Occipital lobe (tissue), 2 donors: ENCODE measurements around the gene LIPE. TPM values are rescaled to one million over a fixed set of nuclear protein-coding genes. Genes with fewer than 3 reads are reported as not detected.

ENCODE experiments used
- DNase-seq: peaks from one replicate; lab custom pipeline; 2025; lab: John Stamatoyannopoulos, UW
- total RNA-seq: library from RNA; depleted of rRNA; stranded (reverse); fragments of >200 nt; gene quantifications from one replicate; pipeline ENCODE4 v1.2.3, GENCODE V29; 2014

The LIPE gene
- total RNA-seq, 1 donor from 2014 or later = 9.2 TPM

GRCh38 chr19:42388851-42389489, 38.2 kb downstream of the LIPE start:
- DNase-seq = no peak

DNA sequence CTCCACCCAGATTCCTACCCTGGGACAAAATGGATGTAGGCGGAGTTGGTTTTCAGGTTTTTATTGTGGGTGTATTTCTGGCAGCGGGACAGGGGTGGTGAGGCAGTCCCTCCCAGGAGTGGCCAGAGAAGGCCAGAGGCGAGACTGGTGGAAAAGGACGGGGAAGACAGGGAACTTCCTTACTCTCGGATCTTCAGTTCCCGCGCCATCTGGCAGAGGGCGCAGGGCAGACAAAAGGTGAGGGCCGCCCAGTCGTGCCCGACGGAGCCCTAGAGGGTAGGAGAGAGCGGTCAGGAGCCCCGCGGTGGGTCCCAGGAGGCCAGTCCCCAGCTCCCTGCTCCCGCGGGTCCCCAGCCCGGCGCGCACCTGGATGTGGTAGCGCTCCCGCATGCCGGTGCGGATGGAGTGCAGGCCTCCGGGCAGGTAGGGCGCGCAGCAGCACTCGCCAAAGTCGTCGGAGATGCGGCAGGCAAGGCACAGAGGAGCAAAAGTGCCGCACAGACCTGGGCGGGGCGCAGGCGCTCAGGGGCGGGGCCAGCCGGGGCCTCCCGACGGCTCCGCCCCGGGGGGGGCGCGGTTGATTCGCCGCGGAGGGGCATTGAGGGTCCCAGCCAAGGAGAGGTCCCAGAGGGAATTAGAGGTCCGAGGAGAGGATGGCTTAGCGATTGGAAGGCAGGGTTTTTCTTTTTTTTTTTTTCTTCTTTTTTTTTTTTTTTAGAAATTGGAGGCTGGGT, 40.0 kb downstream of the LIPE start:
- DNase-seq = no peak

DNA sequence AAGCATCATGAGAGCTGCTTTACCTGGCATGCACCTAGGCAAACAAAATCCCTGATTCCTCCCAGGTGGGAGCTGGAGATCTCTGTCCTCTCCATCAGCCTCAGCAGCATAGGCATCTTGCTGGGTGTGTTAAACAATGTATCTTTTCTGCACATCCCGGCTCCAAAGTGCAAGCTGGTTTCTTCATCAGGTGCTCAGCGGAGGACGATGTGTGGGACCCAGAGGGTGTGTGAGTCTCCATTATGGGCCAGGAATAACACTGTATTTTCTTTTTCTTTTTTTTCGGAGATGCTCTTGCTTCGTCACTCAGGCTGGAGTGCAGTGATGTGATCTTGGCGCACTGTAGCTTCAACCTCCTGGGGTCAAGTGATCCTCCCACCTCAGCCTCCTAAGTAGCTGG, 47.0 kb downstream of the LIPE start:
- no peak for DNase-seq

GRCh38 chr19:42378225-42379215, 48.7 kb downstream of the LIPE start:
- DNase-seq = no peak

DNA sequence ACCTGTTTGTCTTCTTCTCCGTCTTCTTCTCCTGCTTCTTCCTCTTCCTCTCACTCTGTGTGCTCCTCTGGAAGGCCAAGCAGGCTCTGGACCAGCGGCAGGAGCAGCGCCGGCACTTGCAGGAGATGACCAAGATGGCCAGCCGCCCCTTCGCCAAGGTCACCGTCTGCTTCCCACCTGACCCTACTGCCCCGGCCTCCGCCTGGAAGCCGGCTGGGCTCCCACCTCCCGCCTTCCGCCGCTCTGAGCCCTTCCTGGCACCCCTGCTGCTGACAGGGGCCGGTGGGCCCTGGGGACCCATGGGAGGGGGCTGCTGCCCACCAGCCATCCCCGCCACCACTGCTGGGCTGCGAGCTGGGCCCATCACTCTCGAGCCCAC, 51.0 kb downstream of the LIPE start:
- no peak for DNase-seq

DNA sequence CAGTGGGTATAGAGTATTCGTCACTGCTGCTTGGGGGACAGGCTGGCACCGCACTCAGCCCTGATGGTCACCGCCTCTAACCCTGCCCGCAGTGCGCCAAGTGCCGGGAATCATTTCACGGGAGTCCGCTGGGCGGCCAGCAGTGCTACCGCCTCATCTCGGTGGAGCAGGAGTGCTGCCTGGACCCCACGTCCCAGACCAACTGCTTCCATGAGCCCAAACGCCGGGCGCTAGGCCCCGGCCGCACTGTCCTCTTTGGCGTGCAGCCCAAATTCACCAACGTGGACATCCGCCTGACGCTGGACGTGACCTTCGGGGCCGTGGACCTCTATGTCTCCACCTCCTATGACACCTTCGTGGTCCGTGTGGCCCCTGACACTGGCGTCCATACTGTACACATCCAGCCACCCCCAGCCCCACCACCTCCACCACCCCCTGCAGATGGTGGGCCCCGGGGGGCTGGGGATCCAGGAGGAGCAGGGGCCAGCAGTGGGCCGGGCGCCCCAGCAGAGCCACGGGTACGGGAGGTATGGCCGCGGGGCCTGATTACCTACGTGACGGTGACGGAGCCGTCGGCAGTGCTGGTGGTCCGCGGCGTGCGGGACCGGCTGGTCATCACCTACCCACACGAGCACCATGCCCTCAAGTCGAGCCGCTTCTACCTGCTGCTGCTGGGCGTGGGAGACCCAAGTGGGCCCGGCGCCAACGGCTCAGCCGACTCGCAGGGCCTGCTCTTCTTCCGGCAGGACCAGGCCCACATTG, 51.6 kb downstream of the LIPE start:
- no peak for DNase-seq

DNA sequence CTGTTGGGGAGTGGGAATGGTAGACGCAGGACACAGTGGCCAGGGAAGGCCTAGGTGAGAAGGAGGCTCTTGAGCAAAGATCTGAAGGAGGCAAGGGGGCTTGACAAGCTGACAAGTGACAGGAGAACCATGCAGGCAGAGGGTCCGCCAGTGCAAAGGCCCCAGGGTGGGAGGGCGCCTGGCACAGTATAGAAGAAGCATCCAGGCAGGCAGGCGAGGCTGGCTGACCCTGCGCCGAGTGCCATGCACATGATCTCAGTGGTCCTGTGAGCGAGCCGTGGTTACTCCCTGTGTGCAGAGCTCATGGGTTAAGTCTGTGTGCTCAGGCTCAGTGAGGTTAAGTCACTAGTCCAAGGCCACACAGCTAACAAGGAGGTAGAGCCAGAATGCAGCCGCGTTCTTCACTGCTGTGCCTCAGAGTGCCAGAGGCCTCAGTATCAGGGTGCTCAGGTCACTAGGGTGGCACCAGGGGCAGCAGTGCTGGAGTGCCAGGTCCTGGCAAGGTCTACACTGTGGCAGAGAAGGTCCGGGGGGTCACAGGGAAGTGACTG, 52.3 kb downstream of the LIPE start:
- DNase-seq = no peak

GRCh38 chr19:42370626-42371175, 56.5 kb downstream of the LIPE start:
- DNase-seq = no peak

DNA sequence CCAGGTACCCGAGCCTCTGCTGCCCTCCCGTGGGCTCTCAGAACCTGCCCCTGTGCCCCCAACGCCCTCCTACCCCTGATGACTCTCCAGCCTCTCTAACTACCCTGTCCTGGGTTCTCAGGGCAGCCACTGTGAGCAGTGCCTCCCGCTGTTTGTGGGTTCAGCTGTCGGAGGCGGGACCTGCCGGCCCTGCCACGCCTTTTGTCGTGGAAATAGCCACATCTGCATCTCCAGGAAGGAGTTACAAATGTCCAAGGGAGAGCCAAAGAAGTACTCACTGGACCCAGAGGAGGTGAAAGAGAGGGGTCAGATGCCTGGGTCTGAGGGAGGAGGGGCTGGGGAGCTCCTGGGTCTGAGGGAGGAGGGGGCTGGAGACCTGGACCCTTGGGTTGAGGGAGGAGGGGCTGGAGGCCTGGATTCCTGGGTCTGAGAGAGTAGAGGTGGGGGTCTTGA, 57.1 kb downstream of the LIPE start:
- no peak for DNase-seq

DNA sequence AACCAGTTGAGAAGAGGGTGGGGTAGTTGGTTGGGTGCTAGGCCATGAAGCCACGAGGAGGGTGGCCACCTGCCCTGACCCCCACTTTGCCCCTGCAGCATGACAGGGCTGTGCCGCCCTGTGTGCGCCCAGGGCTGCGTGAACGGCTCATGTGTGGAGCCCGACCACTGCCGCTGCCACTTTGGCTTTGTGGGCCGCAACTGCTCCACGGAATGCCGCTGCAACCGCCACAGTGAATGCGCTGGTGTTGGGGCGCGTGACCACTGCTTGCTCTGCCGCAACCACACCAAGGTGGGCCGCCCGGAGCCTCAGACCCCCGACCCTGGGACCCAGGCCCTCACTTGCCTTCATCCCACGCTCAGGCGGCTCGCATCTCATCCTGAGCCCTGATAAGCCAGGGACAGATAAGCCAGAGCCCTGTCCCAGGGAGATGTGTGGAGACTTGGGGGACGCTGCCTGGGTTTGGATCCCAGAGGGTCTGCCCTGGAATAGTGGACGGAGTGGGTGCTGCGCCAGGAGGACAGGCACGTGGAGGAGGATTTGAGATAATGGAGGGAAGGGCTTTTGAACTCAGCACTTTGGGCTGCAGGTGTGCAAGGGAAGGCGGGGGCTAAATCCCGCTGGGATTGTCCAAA, 57.6 kb downstream of the LIPE start:
- DNase-seq = no peak

DNA sequence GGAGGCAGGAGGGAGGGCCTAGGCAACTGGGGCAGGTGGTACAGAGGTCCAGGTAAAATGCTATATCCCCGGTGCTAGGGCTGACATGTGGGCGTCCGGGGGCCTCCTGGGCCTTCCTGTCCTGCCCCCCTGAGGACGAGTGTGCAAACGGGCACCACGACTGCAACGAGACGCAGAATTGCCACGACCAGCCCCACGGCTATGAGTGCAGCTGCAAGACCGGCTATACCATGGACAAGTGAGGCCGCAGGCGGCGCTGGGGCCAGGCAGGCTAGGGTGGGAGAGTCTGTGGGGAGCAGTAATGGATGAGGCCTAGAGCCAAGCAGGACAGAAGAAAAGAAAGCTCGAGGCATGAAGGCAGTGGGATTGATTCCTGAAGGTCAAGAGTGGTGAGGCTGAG, 58.4 kb downstream of the LIPE start:
- no peak for DNase-seq

DNA sequence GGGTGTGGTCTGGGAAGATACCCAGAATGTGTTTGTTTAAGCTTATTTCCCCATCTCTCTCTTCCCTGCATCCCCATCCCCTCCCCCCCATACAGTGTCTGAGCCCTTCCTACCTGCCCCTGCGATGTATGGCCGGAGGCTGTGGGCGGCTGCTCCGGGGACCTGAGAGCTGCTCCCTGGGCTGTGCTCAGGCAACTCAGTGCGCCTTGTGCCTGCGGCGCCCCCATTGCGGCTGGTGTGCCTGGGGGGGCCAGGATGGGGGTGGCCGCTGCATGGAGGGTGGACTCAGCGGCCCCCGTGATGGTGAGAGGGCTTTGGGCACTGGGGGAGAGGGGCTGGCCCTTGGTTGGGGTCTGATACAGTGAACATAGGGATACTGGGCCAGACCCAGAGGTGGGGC, 58.8 kb downstream of the LIPE start:
- DNase-seq = no peak

DNA sequence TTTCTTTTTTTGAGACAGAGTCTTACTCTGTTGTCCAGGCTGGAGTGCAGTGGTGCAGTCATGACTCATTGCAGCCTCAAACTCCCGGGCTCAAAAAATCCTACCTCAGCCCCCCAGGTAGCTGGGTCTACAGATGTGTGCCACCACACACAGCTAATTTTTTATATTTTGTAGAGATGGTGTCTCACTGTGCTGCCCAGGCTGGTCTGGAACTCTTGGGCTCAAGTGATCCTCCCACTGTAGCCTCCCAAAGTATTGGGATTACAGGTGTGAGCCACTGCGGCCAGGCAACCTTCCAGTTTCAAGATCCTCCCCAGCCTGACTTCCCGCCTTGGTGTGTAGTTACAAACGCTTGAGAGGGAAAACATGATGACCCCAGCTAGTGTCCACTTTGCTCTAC, 59.3 kb downstream of the LIPE start:
- no peak for DNase-seq

DNA sequence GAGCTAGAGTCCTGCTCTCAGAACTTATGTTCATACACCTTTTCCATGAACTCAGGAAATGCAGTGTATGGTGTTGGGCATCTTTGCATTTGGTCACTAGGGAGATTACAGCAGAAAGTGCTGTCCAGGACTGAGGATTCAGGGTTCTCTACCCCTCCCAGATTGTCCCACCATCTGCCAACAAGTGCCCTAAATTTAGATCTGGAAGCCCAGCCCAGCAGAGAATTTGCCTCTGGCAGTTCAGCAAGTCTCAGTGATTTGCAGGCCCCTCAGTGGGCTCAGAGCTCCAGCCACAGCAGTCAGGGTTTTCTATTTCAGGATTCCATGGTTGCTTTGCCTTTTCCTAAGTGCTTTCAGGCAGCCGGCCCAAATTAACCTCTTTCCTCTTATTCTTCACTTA, 60.5 kb downstream of the LIPE start:
- DNase-seq = no peak

- no peak for DNase-seq
Observed at GRCh38 chr19:42363614-42364346, 63.4 kb downstream of the LIPE start.

GRCh38 chr19:42362891-42363440, 64.2 kb downstream of the LIPE start:
- DNase-seq = no peak

DNA sequence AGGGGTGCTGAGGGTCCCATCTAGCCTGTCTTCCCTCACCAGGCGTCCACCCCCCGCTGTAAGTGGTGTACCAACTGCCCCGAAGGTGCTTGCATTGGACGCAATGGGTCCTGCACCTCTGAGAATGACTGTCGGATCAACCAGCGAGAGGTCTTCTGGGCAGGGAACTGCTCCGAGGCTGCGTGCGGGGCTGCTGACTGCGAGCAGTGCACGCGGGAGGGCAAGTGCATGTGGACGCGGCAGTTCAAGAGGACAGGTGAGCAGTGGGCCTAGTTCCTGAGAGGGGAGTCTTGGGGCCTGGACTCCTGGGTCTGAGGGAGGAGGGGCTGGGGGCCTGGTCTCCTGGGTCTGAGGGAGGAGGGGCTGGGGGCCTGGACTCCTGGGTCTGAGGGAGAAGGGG, 64.8 kb downstream of the LIPE start:
- DNase-seq = no peak

DNA sequence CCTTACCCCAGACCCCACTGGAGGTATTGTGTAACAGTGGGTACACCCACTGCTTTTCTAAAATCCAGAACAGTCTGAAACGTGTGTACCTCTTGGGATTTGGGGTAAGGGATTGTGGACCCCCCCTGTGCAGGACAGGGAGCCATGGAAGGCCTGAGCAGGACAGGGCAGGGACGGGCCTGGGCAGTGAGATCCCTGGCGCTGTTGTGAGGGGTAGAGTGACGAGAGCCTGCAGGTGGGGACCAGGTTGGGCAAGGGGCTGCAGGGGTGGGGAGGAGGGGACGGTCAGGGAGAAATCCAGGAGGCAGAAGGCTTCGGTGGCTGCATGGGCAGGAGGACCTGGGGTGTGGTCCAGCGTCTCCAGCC, 65.7 kb downstream of the LIPE start:
- DNase-seq = no peak

DNA sequence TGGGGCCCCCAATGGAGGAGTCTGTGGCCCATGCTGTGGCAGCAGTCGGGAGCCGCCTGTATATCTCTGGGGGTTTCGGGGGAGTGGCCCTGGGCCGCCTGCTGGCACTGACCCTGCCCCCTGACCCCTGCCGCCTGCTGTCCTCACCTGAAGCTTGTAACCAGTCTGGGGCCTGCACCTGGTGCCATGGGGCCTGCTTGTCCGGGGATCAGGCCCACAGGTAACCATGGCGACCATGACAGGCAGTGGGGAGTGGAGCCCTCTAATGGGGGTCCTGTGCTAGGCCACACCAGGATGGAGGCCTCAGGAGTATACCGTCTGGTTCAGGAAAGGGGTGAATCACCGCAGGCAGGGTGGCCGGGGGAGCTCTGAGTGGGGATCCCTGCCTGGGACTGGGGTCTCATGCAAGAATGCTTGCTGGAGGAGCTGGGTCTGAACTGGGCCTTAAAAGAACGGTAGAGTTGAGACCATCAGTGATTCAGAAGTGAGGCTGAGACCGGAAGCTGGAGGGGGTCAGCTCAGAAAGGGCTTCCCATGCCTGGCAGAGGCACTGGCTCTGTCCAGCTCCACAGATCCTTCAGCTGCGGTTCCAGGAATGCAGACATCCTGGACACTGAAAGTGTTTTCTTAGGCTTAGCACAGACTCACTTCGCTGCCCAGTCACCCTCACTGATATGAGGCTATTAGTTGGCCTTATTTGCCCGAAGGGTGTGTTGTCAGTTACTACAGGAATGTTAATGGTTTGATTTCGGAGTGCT, 66.2 kb downstream of the LIPE start:
- DNase-seq = no peak
